ENCODE results near the gene RAF1. TPM values are rescaled to one million over a fixed set of nuclear protein-coding genes. Genes with fewer than 3 reads are reported as not detected.

RAF1 gene
- total and polyA plus RNA-seq, 2 of the 13 experiments (the other 11 are each of a cell fraction or from before 2014, with no cell fraction given) = 72.2 to 91.4 TPM

GRCh38 chr3:12658593-12659058 lies 5.3 kb downstream of the RAF1 start (continued):
- no peak for TF ChIP-seq ZNF407 (CRISPR knock-in tag; IDR thresholded peaks at IDR 0.05; ENCODE audit: not compliant biosample characterization)
- TF ChIP-seq PHF21A (CRISPR knock-in tag; IDR thresholded peaks at IDR 0.05) = no peak

- no peak overlapping the region for H3K4me2 ChIP-seq (ENCODE audit: low read depth, low read length)
- peaks cover 25% of the 10 kb centered on the region for H4K20me1 ChIP-seq (ENCODE audit: insufficient read depth, low read length)
- intact Hi-C loops (cut with micrococcal nuclease; ENCODE audit: unreplicated experiment) = no loop called here
- H3K79me2 ChIP-seq (ENCODE audit: insufficient read depth, low read length) = peaks cover 99% of the 10 kb centered on the region
- DNase-seq (ENCODE audit: low spot score) = no peak
- no TSS peak for BruUV-seq (replicated peaks)
- no peaks in the 10 kb centered on the region for H3K9me3 ChIP-seq (ENCODE audit: low read length)
- FAIRE-seq = no peak
- ATAC-seq = no peak
- H3K4me1 ChIP-seq (ENCODE audit: insufficient read depth, low read length) = peaks cover 64% of the 10 kb centered on the region
- ChIA-PET POLR2A (no interaction called here), CTCF (ENCODE audit: low intra/inter-chr PET ratio, low total read pairs) (no interaction called here)
- H3K9ac ChIP-seq (ENCODE audit: insufficient read depth, low read depth, low read length) = no peak overlapping the region
- H3K27me3 ChIP-seq (ENCODE audit: control insufficient read depth in 1 of 2, insufficient read depth in 2 of 2, low read length in 2 of 2) = no peaks in the 10 kb centered on the region
- whole genome bisulfite sequencing (ENCODE audit: low lambda C conversion rate) = 90% methylated on average over 6 of the region's 6 CpGs
- no peak for TF ChIP-seq ZNF614 (CRISPR knock-in tag; IDR thresholded peaks at IDR 0.05; ENCODE audit: borderline replicate concordance)
- TF ChIP-seq ZNF644 (CRISPR knock-in tag; IDR thresholded peaks at IDR 0.05; ENCODE audit: low read depth) = no peak
- TF ChIP-seq GATA4 (IDR thresholded peaks at IDR 0.05; ENCODE audit: borderline replicate concordance, low read depth) = no peak
- TF ChIP-seq ZMYM4 (CRISPR knock-in tag; IDR thresholded peaks at IDR 0.05) = no peak
- TF ChIP-seq SSRP1 (CRISPR knock-in tag; IDR thresholded peaks at IDR 0.05) = no peak
- in situ Hi-C loops (cut with HindIII; ENCODE audit: extremely low pct_ligation_motif_present, low pct_unique_long_range_greater_than_20kb) = no loop called here
- H3K4me3 ChIP-seq (replicated peaks in 1 of 3; ENCODE audit: insufficient read depth in 1 of 3, low read depth in 2 of 3, low read length in 3 of 3) = no peak overlapping the region
- H3K36me3 ChIP-seq (replicated peaks in 1 of 2; ENCODE audit: control insufficient read depth in 1 of 2, insufficient read depth in 2 of 2, low read length in 2 of 2) = no peaks in the 10 kb centered on the region; a peak in 1 of 5 replicates
- H2AFZ ChIP-seq (ENCODE audit: low read length) = no peak overlapping the region
- no peak overlapping the region for H3K27ac ChIP-seq (ENCODE audit: extremely low read length, insufficient read depth, low read length)
Observed at GRCh38 chr3:12656850-12657249, 7.1 kb downstream of the RAF1 start.
